Activated B cell treated with CpG ODN at 0.5 μM for 24 hours (primary cell): ENCODE data around the gene EIF3B. TPM values are rescaled to one million over a fixed set of nuclear protein-coding genes. Genes with fewer than 3 reads are reported as not detected.

ENCODE experiments used
- ATAC-seq: fragments of 200-7000 bp; cut with Tn5 transposase; one replicate; pipeline ENCODE4 v1.10.0; 2021; ENCODE audit warnings: low read depth, mild to moderate bottlenecking, moderate library complexity
- CTCF ChIA-PET: fragments of 350-600 bp; sonication (Branson Sonifier 250); formaldehyde crosslinking; loops from one replicate; lab custom pipeline; 2021; ENCODE audit warnings: antibody characterized with exemption; lab: Charles Lee
- POLR2A ChIA-PET: fragments of 350-600 bp; sonication (Branson Sonifier 250); formaldehyde crosslinking; loops from one replicate; lab custom pipeline; 2021; ENCODE audit warnings: antibody characterized with exemption; lab: Charles Lee
- DNase-seq: peaks from one replicate; pipeline ENCODE4 v3.0.0; 2022
- H3K27ac Mint-ChIP-seq: one replicate; pipeline ENCODE4 v1.8.0; 2020; ENCODE audit warnings: mixed read lengths
- H3K27me3 Mint-ChIP-seq: one replicate; pipeline ENCODE4 v1.8.0; 2021; ENCODE audit warnings: mixed read lengths
- H3K36me3 Mint-ChIP-seq: one replicate; pipeline ENCODE4 v1.8.0; 2021; ENCODE audit warnings: low read depth, mixed read lengths
- H3K4me1 Mint-ChIP-seq: one replicate; pipeline ENCODE4 v1.8.0; 2021; ENCODE audit warnings: mixed read lengths
- H3K4me3 Mint-ChIP-seq: one replicate; pipeline ENCODE4 v1.8.0; 2020; ENCODE audit warnings: mild to moderate bottlenecking, mixed read lengths
- H3K9me3 Mint-ChIP-seq: one replicate; pipeline ENCODE4 v1.8.0; 2020; ENCODE audit warnings: mixed read lengths
- intact Hi-C: fragments of 100-400 bp; cut with micrococcal nuclease; formaldehyde crosslinking; loops from one replicate; pipeline ENCODE4 v1.15.1; 2024
- total RNA-seq: library from RNA; stranded (reverse); gene quantifications from 2 replicates; pipeline ENCODE4 v1.2.3, GENCODE V29; 2022
- TF ChIP-seq, protein P1 (sequence below): fragments of 200-600 bp; IDR thresholded peaks from one replicate; pipeline ENCODE4 v1.8.0; 2022; ENCODE audit warnings: antibody characterized with exemption, mild to moderate bottlenecking

Gene EIF3B
- total RNA-seq, 1 donor from 2014 or later, result 198 TPM

DNA sequence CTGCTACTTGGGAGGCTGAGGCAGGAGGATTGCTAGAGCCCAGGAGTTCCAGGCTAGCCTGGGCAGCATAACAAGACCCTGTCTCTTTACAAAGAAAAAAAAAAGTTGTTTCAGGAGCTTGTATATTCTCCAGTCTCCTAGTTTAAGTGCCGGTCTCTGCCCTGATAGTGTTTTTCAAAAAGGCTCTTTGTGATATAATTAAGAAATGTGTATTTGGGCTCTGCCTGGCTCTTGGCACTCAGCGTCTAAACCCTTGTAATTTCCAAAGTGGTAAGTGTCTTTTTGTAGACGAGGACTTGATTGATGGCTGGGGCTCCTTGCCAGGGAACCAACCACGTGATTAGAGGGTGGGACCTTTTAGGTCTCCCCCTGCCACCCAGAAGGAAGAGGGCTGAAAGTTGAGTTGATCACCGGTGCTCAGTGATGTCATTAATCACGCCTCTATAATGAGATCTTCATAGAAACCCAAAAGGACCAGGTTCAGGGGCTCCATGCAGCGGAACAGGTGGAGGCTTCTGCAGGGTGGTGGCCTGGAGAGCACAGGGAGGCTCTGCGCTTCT lies 4.4 kb downstream of the EIF3B start:
- CTCF ChIA-PET, result interaction anchor here (1.2 to 2.7 kb wide), 2 partner anchors 11 to 98 kb away, joined by 3 to 8 read pairs; no protein-coding TSS in a partner anchor
- intact Hi-C loops, result no loop called here
- H3K27me3 Mint-ChIP-seq, result no peaks in the 10 kb centered on the region
- no peaks in the 10 kb centered on the region for H3K9me3 Mint-ChIP-seq
- no peak overlapping the region for H3K4me3 Mint-ChIP-seq
- H3K4me1 Mint-ChIP-seq, result peaks cover 46% of the 10 kb centered on the region
- DNase-seq, result no peak
- ATAC-seq, result no peak
- peaks cover 68% of the 10 kb centered on the region for H3K36me3 Mint-ChIP-seq
- TF ChIP-seq, protein P1, sequence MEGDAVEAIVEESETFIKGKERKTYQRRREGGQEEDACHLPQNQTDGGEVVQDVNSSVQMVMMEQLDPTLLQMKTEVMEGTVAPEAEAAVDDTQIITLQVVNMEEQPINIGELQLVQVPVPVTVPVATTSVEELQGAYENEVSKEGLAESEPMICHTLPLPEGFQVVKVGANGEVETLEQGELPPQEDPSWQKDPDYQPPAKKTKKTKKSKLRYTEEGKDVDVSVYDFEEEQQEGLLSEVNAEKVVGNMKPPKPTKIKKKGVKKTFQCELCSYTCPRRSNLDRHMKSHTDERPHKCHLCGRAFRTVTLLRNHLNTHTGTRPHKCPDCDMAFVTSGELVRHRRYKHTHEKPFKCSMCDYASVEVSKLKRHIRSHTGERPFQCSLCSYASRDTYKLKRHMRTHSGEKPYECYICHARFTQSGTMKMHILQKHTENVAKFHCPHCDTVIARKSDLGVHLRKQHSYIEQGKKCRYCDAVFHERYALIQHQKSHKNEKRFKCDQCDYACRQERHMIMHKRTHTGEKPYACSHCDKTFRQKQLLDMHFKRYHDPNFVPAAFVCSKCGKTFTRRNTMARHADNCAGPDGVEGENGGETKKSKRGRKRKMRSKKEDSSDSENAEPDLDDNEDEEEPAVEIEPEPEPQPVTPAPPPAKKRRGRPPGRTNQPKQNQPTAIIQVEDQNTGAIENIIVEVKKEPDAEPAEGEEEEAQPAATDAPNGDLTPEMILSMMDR, result no peak
- no peak overlapping the region for H3K27ac Mint-ChIP-seq
- POLR2A ChIA-PET, result interaction anchor here (0.6 kb wide), 1 partner anchor 796 kb away, joined by 3 read pairs; no protein-coding TSS in a partner anchor

- DNase-seq (no peak), ATAC-seq (no peak)
- no peak overlapping the region for H3K27ac Mint-ChIP-seq
- peaks cover 69% of the 10 kb centered on the region for H3K36me3 Mint-ChIP-seq
- peaks cover 42% of the 10 kb centered on the region for H3K4me1 Mint-ChIP-seq
- H3K27me3 Mint-ChIP-seq, result no peaks in the 10 kb centered on the region
- intact Hi-C loops, result no loop called here
- POLR2A ChIA-PET, result no interaction called here
- TF ChIP-seq, protein P1, result no peak
- no peak overlapping the region for H3K4me3 Mint-ChIP-seq
- CTCF ChIA-PET, result interaction anchor here (1.2 to 2.7 kb wide), 2 partner anchors 12 to 98 kb away, joined by 3 to 8 read pairs; no protein-coding TSS in a partner anchor
- H3K9me3 Mint-ChIP-seq, result no peaks in the 10 kb centered on the region
Observed at GRCh38 chr7:2359610-2360009, 5.0 kb downstream of the EIF3B start.

GRCh38 chr7:2360796-2361195 lies 6.2 kb downstream of the EIF3B start:
- DNase-seq, result no peak
- H3K4me1 Mint-ChIP-seq, result peaks cover 38% of the 10 kb centered on the region
- no peak overlapping the region for H3K4me3 Mint-ChIP-seq
- H3K36me3 Mint-ChIP-seq, result peaks cover 78% of the 10 kb centered on the region
- intact Hi-C loops, result no loop called here
- H3K9me3 Mint-ChIP-seq, result no peaks in the 10 kb centered on the region
- POLR2A ChIA-PET, result no interaction called here
- no peaks in the 10 kb centered on the region for H3K27me3 Mint-ChIP-seq
- H3K27ac Mint-ChIP-seq, result no peak overlapping the region
- no peak for ATAC-seq
- TF ChIP-seq, protein P1, result no peak
- CTCF ChIA-PET, result no interaction called here

GRCh38 chr7:2362385-2363088 lies 7.9 kb downstream of the EIF3B start:
- TF ChIP-seq, protein P1, result no peak
- CTCF ChIA-PET, result interaction anchor here (0.8 kb wide), 1 partner anchor 15 kb away, joined by 4 read pairs; no protein-coding TSS in a partner anchor
- Mint-ChIP-seq H3K4me1 (peaks cover 22% of the 10 kb centered on the region), H3K4me3 (no peak overlapping the region), H3K36me3 (peaks cover 84% of the 10 kb centered on the region), H3K9me3 (no peaks in the 10 kb centered on the region), H3K27ac (no peak overlapping the region), H3K27me3 (no peaks in the 10 kb centered on the region)
- DNase-seq, result no peak
- intact Hi-C loops, result no loop called here
- no peak for ATAC-seq
- POLR2A ChIA-PET, result no interaction called here

DNA sequence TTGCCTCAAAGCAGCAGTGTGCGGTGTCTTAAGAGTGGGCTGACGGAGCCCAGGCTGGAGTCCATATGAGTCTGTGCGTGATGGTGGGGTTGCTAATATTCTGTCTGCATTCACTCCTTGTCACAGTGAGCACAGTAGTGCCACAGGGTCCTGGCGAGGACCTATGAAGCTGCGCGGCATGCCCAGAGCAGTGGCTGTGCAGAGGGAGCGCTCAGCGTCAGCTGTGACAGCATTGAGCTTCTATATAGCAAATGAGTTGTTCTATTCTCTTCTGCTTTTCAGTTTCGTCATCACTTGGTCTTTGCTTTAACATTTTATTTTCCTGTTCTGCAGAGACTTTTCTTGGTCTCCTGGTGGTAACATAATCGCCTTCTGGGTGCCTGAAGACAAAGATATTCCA lies 14.5 kb downstream of the EIF3B start:
- TF ChIP-seq, protein P1, result no peak
- H3K9me3 Mint-ChIP-seq, result no peaks in the 10 kb centered on the region
- CTCF ChIA-PET, result no interaction called here
- no peaks in the 10 kb centered on the region for H3K4me1 Mint-ChIP-seq
- no peaks in the 10 kb centered on the region for H3K27me3 Mint-ChIP-seq
- ATAC-seq (no peak), DNase-seq (no peak)
- H3K36me3 Mint-ChIP-seq, result peaks cover 93% of the 10 kb centered on the region
- POLR2A ChIA-PET, result no interaction called here
- intact Hi-C loops, result no loop called here
- no peak overlapping the region for H3K4me3 Mint-ChIP-seq
- H3K27ac Mint-ChIP-seq, result no peak overlapping the region
